Liver (tissue), 9 donors: ENCODE measurements around the gene MUC15. TPM values are rescaled to one million over a fixed set of nuclear protein-coding genes. Genes with fewer than 3 reads are reported as not detected.

Source experiments
- DNase-seq: peaks from one replicate; pipeline ENCODE4 v3.0.0-alpha.2; 2017; ENCODE audit warnings: low spot score
- H3K27ac ChIP-seq, 2 donors: one replicate each; pipeline ENCODE4 v1.7.0; 2013; ENCODE audit warnings: inconsistent platforms in 2 of 2, low read length in 2 of 2, control low read depth in 1 of 2, low read depth in 1 of 2, mild to moderate bottlenecking in 1 of 2
- H3K27me3 ChIP-seq, 4 donors: one replicate each; pipeline versions ENCODE4 v1.6.1 to v1.7.0; 2013; ENCODE audit warnings: low read length in 3 of 4, inconsistent platforms in 1 of 4, mild to moderate bottlenecking in 1 of 4, moderate library complexity in 1 of 4; ENCODE audit not compliant: control insufficient read depth in 4 of 4, insufficient read depth in 4 of 4
- H3K36me3 ChIP-seq, 4 donors: one replicate each; pipeline versions ENCODE4 v1.6.1 to v1.7.0; 2013; ENCODE audit warnings: low read length in 3 of 4, mild to moderate bottlenecking in 3 of 4, low read depth in 1 of 4, moderate library complexity in 1 of 4; ENCODE audit not compliant: control insufficient read depth in 4 of 4, insufficient read depth in 3 of 4
- H3K4me1 ChIP-seq, 4 donors: one replicate each; pipeline versions ENCODE4 v1.6.1 to v1.7.0; 2013; ENCODE audit warnings: low read length in 3 of 4, mild to moderate bottlenecking in 3 of 4, moderate library complexity in 1 of 4; ENCODE audit not compliant: control insufficient read depth in 4 of 4, insufficient read depth in 4 of 4
- H3K4me3 ChIP-seq, 3 donors: one replicate each; pipeline versions ENCODE4 v1.6.1 to v1.7.0; 2013; ENCODE audit warnings: low read length in 3 of 3, control low read depth in 1 of 3, low read depth in 1 of 3, mild to moderate bottlenecking in 1 of 3
- H3K9ac ChIP-seq, 2 donors: one replicate each; pipeline ENCODE4 v1.7.0; 2013; ENCODE audit warnings: low read length in 2 of 2, mild to moderate bottlenecking in 2 of 2, moderate library complexity in 2 of 2, control low read depth in 1 of 2, low read depth in 1 of 2
- H3K9me3 ChIP-seq, 4 donors: one replicate each; pipeline versions ENCODE4 v1.6.1 to v1.7.0; 2013; ENCODE audit warnings: low read length in 3 of 4; ENCODE audit not compliant: control insufficient read depth in 4 of 4
- CTCF ChIP-seq: fragments of 150-350 bp; IDR thresholded peaks from 2 replicates; pipeline ENCODE4 v1.5.1; 2017; ENCODE audit warnings: improper control_type of control experiment, low read depth, low read length; ENCODE audit not compliant: missing input control
- FOXA1 ChIP-seq: IDR thresholded peaks from 2 replicates; pipeline ENCODE4 v1.6.1; 2016; ENCODE audit warnings: antibody characterized with exemption
- FOXA2 ChIP-seq: IDR thresholded peaks from 2 replicates; pipeline ENCODE4 v1.6.1; 2016; ENCODE audit warnings: antibody characterized with exemption
- GABPA ChIP-seq, 2 donors: IDR thresholded peaks in 1 of 2; conservative IDR thresholded peaks in 1 of 2; 2 replicates each; pipeline ENCODE4 v1.6.1; 2016; ENCODE audit warnings: antibody characterized with exemption in 2 of 2, mild to moderate bottlenecking in 1 of 2, moderate library complexity in 1 of 2
- JUND ChIP-seq, 2 donors: IDR thresholded peaks; 2 replicates each; pipeline ENCODE4 v1.6.1; 2016; ENCODE audit warnings: antibody characterized with exemption in 2 of 2
- NR2F2 ChIP-seq: IDR thresholded peaks from 2 replicates; pipeline ENCODE4 v1.6.1; 2016; ENCODE audit warnings: antibody characterized with exemption
- RAD21 ChIP-seq, 2 donors: IDR thresholded peaks; 2 replicates each; pipeline ENCODE4 v1.6.1; 2016; ENCODE audit warnings: antibody characterized with exemption in 2 of 2, mild to moderate bottlenecking in 2 of 2
- REST ChIP-seq: IDR thresholded peaks from 2 replicates; pipeline ENCODE4 v1.6.1; 2016; ENCODE audit warnings: antibody characterized with exemption, mild to moderate bottlenecking
- SP1 ChIP-seq: IDR thresholded peaks from 2 replicates; pipeline ENCODE4 v1.6.1; 2018; ENCODE audit warnings: antibody characterized with exemption, mild to moderate bottlenecking
- TAF1 ChIP-seq: conservative IDR thresholded peaks from 2 replicates; pipeline ENCODE4 v1.6.1; 2016; ENCODE audit warnings: antibody characterized with exemption, mild to moderate bottlenecking
- ZBTB33 ChIP-seq: IDR thresholded peaks from 2 replicates; pipeline ENCODE4 v1.6.1; 2016; ENCODE audit warnings: antibody characterized with exemption
- WGBS: extraction: QIAGEN DNeasy Blood & Tissue Kit; methylation state at CpG from one replicate; pipeline ENCODE4 v1.1.7; 2013; 5-methylcytosine and 5-hydroxymethylcytosine counted together
- polyA plus RNA-seq, 2 donors: library from polyadenylated mRNA; stranded (reverse) in 1 of 2; unstranded in 1 of 2; fragments of 200-250 nt in 1 of 2; fragments of >200 nt in 1 of 2; fragmentation: Nextera tagmentation in 1 of 2; extraction: Ambion mirVana in 1 of 2; gene quantifications; one replicate each; pipeline versions ENCODE4 v1.2.1 to v1.2.3, GENCODE V29; 2013 to 2015
- total RNA-seq, 2 donors: library from RNA; depleted of rRNA; stranded (reverse); fragments of >200 nt; gene quantifications; one replicate each; pipeline ENCODE4 v1.2.3, GENCODE V29; 2014
- donor health status: healthy.
- donor health status: healthy.
- donor health status: healthy.
- donor health status: healthy.
- donor health status: healthy.

Gene MUC15
- total and polyA plus RNA-seq, 4 donors: not detected

- H3K9me3 ChIP-seq: peaks cover 0 to 5% (median 1%) of the 10 kb centered on the region in 4 donors
- DNase-seq: no peak
- 41% methylated on average over 2 of the region's 2 CpGs for WGBS
- H3K9ac ChIP-seq: no peak overlapping the region
- no peaks in the 10 kb centered on the region for H3K27me3 ChIP-seq
- H3K4me1 ChIP-seq: no peaks in the 10 kb centered on the region
- TF ChIP-seq REST (no peak), ZBTB33 (no peak), NR2F2 (no peak), TAF1 (no peak), GABPA (IDR thresholded peaks at IDR 0.05 in 1 of 2, conservative IDR thresholded peaks at IDR 0.05 in 1 of 2) (no peak), CTCF (no peak), FOXA1 (no peak), JUND (IDR thresholded peaks at IDR 0.05) (no peak), SP1 (no peak), FOXA2 (no peak), RAD21 (IDR thresholded peaks at IDR 0.05) (no peak)
- no peak overlapping the region for H3K4me3 ChIP-seq
- no peaks in the 10 kb centered on the region for H3K36me3 ChIP-seq
- H3K27ac ChIP-seq: no peak overlapping the region
These were observed 41.7 kb upstream of the MUC15 start for GRCh38 chr11:26613759-26614158.

- Histone ChIP-seq H3K27me3 (no peaks in the 10 kb centered on the region), H3K9ac (no peak overlapping the region), H3K36me3 (no peaks in the 10 kb centered on the region), H3K4me1 (no peaks in the 10 kb centered on the region), H3K4me3 (no peak overlapping the region), H3K9me3 (peaks cover 0 to 3% (median 2%) of the 10 kb centered on the region in 4 donors), H3K27ac (no peak overlapping the region)
- TF ChIP-seq TAF1 (no peak), ZBTB33 (no peak), GABPA (IDR thresholded peaks at IDR 0.05 in 1 of 2, conservative IDR thresholded peaks at IDR 0.05 in 1 of 2) (no peak), RAD21 (IDR thresholded peaks at IDR 0.05) (no peak), FOXA2 (no peak), CTCF (no peak), JUND (IDR thresholded peaks at IDR 0.05) (no peak), FOXA1 (no peak)
- 64% methylated on average over 9 of the region's 9 CpGs for WGBS
- DNase-seq: no peak
These were observed 36.6 kb upstream of the MUC15 start for GRCh38 chr11:26608507-26609146.
